Activated naive CD4-positive, alpha-beta T cell treated with anti-CD3 and anti-CD28 coated beads for 36 hours (primary cell): Measurements from ENCODE around the gene ABCB4. TPM values are rescaled to one million over a fixed set of nuclear protein-coding genes. Genes with fewer than 3 reads are reported as not detected.
A peak's percentile ranks its signal among the peaks of the same experiment; 100 is the strongest.

Experiments used
- CTCF ChIA-PET: fragments of 350-600 bp; sonication (Branson Sonifier 250); formaldehyde crosslinking; loops from one replicate; lab custom pipeline; 2021; ENCODE audit warnings: antibody characterized with exemption; lab: Charles Lee
- DNase-seq: peaks from one replicate; pipeline ENCODE4 v3.0.0-alpha.2; 2020
- H3K27ac Mint-ChIP-seq: one replicate; pipeline ENCODE4 v1.8.0; 2021; ENCODE audit warnings: mild to moderate bottlenecking, mixed read lengths
- H3K27me3 Mint-ChIP-seq: one replicate; pipeline ENCODE4 v1.8.0; 2021; ENCODE audit warnings: low read depth, mixed read lengths
- H3K36me3 Mint-ChIP-seq: one replicate; pipeline ENCODE4 v1.8.0; 2021; ENCODE audit warnings: low read depth, mixed read lengths
- H3K4me1 Mint-ChIP-seq: one replicate; pipeline ENCODE4 v1.8.0; 2021; ENCODE audit warnings: low read depth, mixed read lengths
- H3K4me3 Mint-ChIP-seq: one replicate; pipeline ENCODE4 v1.8.0; 2021; ENCODE audit warnings: mild to moderate bottlenecking, moderate library complexity, mixed read lengths
- H3K9me3 Mint-ChIP-seq: one replicate; pipeline ENCODE4 v1.8.0; 2021; ENCODE audit warnings: mixed read lengths
- intact Hi-C: fragments of 100-400 bp; cut with micrococcal nuclease; formaldehyde crosslinking; loops from one replicate; pipeline ENCODE4 v1.15.1; 2023
- total RNA-seq, 2 experiments: library from RNA; stranded (reverse); gene quantifications; one replicate each; pipeline ENCODE4 v1.2.3, GENCODE V29; 2021

Gene ABCB4
- not detected for total RNA-seq

DNA sequence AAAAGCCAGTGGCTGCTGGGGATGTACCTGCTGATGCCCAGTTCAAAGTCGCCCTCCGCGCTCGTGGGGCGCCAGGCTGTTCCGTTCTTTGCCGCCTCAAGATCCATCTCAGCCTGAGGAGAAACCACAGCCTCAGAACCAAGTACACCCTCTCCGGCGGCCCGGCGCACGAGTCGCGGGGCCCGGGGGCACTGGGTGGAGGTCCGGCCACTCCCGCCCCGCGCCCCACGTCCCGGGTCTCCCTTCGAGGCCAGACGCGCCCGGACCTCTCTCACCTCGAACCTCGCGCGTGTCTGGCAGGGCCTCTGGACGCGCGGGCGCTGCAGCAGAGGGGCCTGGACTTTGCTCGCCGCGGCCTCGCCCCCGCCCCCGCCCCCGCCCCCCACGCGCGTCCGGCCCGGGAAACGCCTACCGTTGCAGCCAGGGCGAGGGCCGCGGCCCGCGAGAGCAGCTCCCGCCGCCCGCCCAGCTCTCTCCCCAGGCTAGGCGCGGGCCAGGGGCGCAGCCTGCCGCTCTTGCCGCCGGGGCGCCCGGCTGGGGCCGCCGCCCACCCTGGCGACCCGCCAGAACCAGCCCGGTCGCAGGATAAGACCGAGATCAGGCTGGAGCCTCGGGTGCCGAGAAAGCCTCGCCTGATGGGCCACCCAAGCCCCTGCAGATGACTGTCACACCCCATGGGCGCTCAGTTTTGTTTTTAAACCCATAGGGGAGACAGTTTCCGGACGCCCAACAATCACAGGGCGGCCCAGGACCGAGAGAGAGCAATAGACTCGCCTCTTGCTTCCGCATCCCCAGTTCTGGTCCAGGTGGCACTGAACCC lies at the start of gene ABCB4:
TSS of gene ABCB4 (minus strand) at position 322 of the 820 bp plus-strand sequence. CDS start at position 107, 215 bp downstream.
- intact Hi-C loops: no loop called here
- Mint-ChIP-seq H3K4me3 (peak within 1 kb of the TSS; percentile 43), H3K27ac (no peak within 1 kb of the TSS), H3K27me3 (peaks cover 41% of the 10 kb centered on the region), H3K36me3 (no peaks in the 10 kb centered on the region), H3K4me1 (peaks cover 7% of the 10 kb centered on the region), H3K9me3 (no peaks in the 10 kb centered on the region)
- CTCF ChIA-PET: no interaction called here
- DNase-seq: peak; percentile 9

DNA sequence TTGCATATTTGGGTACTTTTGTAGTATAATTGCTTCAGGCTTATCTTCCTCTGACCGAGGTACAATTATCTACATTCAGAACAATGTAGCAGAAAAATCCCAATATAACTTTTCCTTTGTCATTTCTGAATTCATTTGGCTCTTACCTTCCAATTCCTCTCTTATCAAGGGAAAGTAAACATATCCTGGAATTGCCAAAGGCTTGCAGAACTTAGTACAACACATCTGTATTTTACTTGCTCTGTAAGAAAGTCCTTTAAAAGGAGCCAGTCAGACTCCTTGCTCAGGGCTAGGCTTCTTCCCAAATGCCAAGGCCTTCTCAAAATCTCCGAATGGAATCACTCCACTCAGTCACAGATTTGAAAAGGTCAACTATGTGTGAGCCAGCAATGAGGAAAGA lies 43.3 kb upstream of the ABCB4 start:
- H3K9me3 Mint-ChIP-seq: no peaks in the 10 kb centered on the region
- H3K4me1 Mint-ChIP-seq: no peaks in the 10 kb centered on the region
- no peak overlapping the region for H3K27ac Mint-ChIP-seq
- H3K36me3 Mint-ChIP-seq: peaks cover 3% of the 10 kb centered on the region
- H3K27me3 Mint-ChIP-seq: no peaks in the 10 kb centered on the region
- H3K4me3 Mint-ChIP-seq: no peak overlapping the region
- no peak for DNase-seq
- CTCF ChIA-PET: no interaction called here
- intact Hi-C loops: no loop called here

DNA sequence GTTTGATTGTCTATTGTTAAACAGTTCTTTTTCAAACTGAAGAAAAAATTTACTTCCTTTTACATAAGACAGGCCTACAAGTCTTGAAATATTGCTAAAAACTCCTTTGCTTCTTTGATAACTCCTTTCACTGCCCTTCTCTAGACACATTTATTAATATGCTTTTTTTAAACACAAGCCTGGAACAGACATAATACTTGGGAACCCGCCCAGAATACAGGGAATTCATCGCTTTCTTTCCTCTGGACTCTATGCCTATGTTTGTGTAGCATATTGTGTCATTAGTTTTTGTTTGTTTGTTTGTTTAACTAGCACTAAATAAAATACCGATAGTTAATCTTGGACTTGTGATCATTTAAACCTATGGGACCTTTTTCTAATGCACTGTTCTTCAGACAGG lies 42.4 kb upstream of the ABCB4 start:
- Mint-ChIP-seq H3K9me3 (no peaks in the 10 kb centered on the region), H3K4me3 (no peak overlapping the region), H3K4me1 (no peaks in the 10 kb centered on the region), H3K27me3 (no peaks in the 10 kb centered on the region), H3K27ac (no peak overlapping the region), H3K36me3 (peaks cover 3% of the 10 kb centered on the region)
- no peak for DNase-seq
- intact Hi-C loops: no loop called here
- CTCF ChIA-PET: no interaction called here

DNA sequence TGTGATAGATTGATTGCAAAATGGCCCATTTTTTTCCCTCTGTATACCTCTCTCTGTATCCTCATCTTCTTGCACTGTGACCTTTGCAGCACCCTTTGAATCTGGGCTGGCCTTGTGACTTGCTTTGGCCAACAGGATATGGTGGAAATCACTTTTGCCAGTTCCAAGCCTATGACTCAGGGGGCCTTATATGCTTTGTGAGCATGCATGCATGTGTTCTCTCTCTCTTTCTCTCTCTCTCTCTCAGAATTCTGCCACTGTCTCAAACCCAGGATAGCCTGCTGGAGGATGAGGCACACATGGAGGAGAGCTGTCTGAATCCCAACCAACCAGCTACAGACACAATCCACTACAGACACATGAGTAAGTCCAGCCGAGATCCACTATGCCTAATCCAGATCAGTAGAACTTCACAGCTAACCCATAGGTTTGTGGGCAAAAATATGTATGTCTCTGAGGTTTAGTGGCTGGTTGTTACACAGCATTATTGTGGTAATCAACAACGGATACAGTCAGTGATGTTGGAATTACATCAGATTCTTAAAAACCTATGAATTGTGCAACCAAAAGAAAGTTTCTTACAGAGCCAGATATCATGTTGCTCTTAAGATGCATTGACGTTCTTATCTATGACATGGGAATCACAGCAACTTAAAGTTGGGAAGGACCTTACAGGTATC lies 41.8 kb upstream of the ABCB4 start:
- no peak overlapping the region for H3K27ac Mint-ChIP-seq
- CTCF ChIA-PET: no interaction called here
- intact Hi-C loops: no loop called here

DNA sequence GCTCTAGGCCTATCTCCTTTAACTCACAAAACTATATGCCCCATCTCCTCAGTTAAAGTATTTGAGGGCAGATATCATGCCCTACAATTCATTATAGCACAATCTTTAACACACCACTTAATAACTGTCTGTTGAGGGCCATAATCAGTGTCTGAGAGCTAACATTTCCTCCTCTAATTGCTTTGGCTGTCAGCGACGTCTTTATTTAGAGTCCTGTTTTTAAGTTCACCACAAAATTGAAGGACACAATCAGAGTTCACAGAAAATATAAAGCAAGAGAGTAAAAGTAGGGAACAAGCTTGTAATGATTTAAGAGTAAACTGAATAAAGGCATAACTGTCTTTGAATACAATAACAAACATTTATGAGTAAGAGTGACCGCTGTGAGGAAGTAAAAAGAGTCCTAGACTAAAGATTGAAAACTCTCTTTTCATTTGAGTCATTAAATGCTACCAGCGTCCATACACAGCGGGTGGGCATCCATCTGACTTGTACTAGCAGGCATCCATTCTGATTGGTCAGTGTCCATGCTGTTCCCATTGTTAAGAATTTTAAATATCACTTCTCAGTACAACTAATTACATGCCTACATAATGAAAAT lies 38.4 kb upstream of the ABCB4 start:
- H3K9me3 Mint-ChIP-seq: no peaks in the 10 kb centered on the region
- intact Hi-C loops: no loop called here
- CTCF ChIA-PET: no interaction called here

More for the DNA sequence above, 41.8 kb upstream of the ABCB4 start:
- Mint-ChIP-seq H3K4me1 (no peaks in the 10 kb centered on the region), H3K9me3 (no peaks in the 10 kb centered on the region), H3K4me3 (no peak overlapping the region), H3K36me3 (peaks cover 3% of the 10 kb centered on the region), H3K27me3 (no peaks in the 10 kb centered on the region)
- DNase-seq: no peak

DNA sequence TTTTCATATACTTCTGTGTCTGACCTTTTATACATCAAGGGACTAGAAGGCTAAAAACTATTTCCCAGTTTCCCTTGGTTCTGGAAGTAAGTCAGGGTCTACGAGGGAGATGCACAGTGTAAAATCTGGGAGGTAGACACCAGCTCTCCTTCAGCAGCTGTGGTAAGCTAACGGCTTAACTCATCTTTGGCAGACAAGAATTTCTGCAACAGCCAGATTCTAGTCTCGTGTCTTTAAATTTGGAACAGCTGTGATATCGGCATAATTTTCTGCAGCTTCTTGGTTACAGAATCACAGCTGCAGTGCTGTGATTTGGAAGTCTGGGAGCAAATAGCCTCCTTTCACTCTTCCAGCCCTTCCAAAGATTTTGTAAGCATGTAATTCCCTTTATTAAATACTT lies 37.4 kb upstream of the ABCB4 start:
- peaks cover 3% of the 10 kb centered on the region for H3K36me3 Mint-ChIP-seq
- no peaks in the 10 kb centered on the region for H3K27me3 Mint-ChIP-seq
- H3K27ac Mint-ChIP-seq: no peak overlapping the region
- H3K4me1 Mint-ChIP-seq: no peaks in the 10 kb centered on the region
- no peak for DNase-seq
- CTCF ChIA-PET: no interaction called here
- no peak overlapping the region for H3K4me3 Mint-ChIP-seq
- intact Hi-C loops: no loop called here
- no peaks in the 10 kb centered on the region for H3K9me3 Mint-ChIP-seq

More for the DNA sequence above, 38.4 kb upstream of the ABCB4 start:
- no peak overlapping the region for H3K4me3 Mint-ChIP-seq
- no peak for DNase-seq
- H3K27me3 Mint-ChIP-seq: no peaks in the 10 kb centered on the region
- no peaks in the 10 kb centered on the region for H3K4me1 Mint-ChIP-seq
- H3K36me3 Mint-ChIP-seq: peaks cover 3% of the 10 kb centered on the region
- H3K27ac Mint-ChIP-seq: no peak overlapping the region

DNA sequence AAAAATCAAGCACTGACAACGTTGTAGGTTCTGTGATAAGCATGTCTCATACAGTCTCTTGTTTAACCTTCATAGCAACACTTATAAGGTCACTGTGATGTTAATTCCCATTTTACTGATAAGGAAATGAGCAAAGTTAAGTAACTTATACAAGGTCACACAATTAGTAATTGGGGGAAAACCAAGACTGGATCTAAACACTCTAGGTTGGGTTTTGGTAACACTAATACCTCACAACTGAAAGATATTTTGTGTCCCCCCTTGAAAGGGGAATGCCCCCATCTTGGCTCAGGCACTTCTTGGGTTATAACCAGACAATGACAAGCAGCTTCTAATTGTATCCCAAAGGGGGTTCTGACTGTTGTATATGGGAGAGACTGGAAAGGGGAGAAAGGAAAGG lies 36.0 kb upstream of the ABCB4 start:
- peaks cover 3% of the 10 kb centered on the region for H3K36me3 Mint-ChIP-seq
- CTCF ChIA-PET: interaction anchor here (0.7 kb wide), 1 partner anchor 307 kb away, joined by 3 read pairs; no protein-coding TSS in a partner anchor
- no peak overlapping the region for H3K4me3 Mint-ChIP-seq
- no peaks in the 10 kb centered on the region for H3K4me1 Mint-ChIP-seq
- no peak for DNase-seq
- no peak overlapping the region for H3K27ac Mint-ChIP-seq
- intact Hi-C loops: no loop called here
- no peaks in the 10 kb centered on the region for H3K27me3 Mint-ChIP-seq
- H3K9me3 Mint-ChIP-seq: no peaks in the 10 kb centered on the region

DNA sequence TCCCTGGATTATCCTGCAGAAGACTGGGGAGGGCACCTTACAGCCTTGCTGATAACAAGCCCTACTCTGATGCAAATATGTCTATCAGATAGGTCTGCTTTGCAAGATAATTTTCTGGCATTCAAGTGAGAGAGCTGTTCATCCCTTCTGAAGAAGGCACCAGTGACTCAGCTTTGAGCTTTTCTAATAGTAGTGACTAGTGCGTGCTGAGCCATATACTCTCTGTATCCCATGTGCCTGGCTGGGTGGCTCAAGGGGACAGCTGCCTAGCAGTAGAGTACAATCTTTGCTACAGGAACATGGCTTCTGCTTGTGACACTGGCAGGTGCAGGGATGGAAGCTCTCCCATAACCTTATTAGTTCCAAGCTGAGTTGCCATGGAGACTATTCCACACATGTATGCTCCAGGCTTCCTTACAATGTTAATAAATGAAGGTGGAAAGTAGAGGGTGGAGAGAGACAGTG lies 35.0 kb upstream of the ABCB4 start:
- no peak overlapping the region for H3K27ac Mint-ChIP-seq
- no peak overlapping the region for H3K4me3 Mint-ChIP-seq
- no peaks in the 10 kb centered on the region for H3K4me1 Mint-ChIP-seq
- DNase-seq: no peak
- CTCF ChIA-PET: no interaction called here
- H3K27me3 Mint-ChIP-seq: no peaks in the 10 kb centered on the region
- peaks cover 3% of the 10 kb centered on the region for H3K36me3 Mint-ChIP-seq
- intact Hi-C loops: no loop called here
- no peaks in the 10 kb centered on the region for H3K9me3 Mint-ChIP-seq

DNA sequence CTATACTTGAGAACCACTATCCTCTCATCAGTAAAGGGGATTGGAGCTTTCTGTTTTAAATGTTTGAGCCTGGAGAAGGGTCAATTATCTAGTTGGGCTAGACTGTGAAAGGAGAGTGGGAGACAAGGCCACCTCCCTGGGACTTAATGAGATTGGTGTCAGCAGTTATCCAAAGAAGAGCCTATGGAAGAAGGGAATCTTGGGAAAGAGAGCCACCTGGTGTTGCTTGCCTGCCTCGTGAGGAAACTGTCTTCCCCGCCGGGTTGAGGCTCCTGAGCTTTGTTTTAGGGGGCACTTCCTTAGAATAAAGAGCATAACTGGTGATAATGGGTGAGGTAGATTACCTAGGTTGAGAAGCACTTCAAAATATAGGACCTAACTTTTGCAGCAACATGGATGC lies 32.0 kb upstream of the ABCB4 start:
- Mint-ChIP-seq H3K36me3 (no peaks in the 10 kb centered on the region), H3K9me3 (no peaks in the 10 kb centered on the region), H3K4me3 (no peak overlapping the region), H3K4me1 (no peaks in the 10 kb centered on the region), H3K27me3 (no peaks in the 10 kb centered on the region), H3K27ac (no peak overlapping the region)
- CTCF ChIA-PET: interaction anchor here (0.6 kb wide), 1 partner anchor 45 kb away, joined by 3 read pairs; no protein-coding TSS in a partner anchor
- intact Hi-C loops: loop anchor here (5.0 kb wide), 3 partner anchors 290 to 710 kb away; no protein-coding TSS in a partner anchor
- DNase-seq: no peak

DNA sequence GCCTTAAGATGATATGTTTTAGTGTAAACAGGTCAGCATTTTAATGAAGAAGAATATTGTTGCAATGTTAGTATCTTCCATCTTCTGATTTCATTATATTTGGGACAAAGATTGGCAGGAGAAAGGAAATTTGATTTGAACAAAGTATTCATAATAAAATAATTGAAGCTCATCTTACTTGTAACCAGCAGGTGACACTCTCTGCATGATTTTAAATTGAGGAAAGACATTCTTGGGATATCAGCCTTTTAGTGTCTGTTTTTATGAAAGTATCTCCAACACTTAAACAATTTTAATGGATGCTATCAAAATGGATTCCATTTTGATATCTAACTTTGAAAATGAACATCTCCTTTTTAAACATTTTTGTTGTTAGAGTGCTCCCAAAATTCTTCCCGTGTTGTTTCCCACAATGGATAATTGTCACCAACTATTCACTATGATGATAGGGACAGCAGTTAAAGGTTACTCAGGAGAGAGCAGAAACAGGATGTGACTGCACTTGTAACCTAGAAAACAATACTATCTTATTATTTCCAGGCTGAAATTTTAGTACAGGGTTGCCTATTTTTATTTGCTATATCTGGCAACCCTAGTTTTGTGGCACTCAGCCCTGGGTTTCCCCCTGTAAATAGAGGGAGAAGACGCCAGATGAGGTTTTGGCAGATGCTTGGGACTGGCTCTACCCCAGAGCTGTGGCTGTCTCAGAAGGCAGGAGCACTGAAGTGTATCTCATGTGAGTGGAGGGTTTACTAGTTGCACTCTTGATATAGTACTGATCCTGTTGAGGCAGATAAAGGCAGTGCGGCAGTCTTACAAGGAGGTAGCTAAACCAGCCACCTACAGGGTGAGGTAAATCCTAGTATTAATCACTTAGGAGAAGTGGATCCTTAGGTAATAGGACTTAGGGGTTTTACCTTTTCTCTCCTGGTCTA lies 31.0 kb upstream of the ABCB4 start:
- no peaks in the 10 kb centered on the region for H3K9me3 Mint-ChIP-seq
- H3K27ac Mint-ChIP-seq: no peak overlapping the region
- no peak overlapping the region for H3K4me3 Mint-ChIP-seq
- H3K36me3 Mint-ChIP-seq: no peaks in the 10 kb centered on the region
- H3K4me1 Mint-ChIP-seq: no peaks in the 10 kb centered on the region
- no peak for DNase-seq
- intact Hi-C loops: loop anchor here (1.0 to 5.0 kb wide), 7 partner anchors 95 to 711 kb away; no protein-coding TSS in a partner anchor
- CTCF ChIA-PET: interaction anchor here (0.5 to 1.4 kb wide), 5 partner anchors 9 to 854 kb away, joined by 3 to 4 read pairs (median 3); no protein-coding TSS in a partner anchor
- H3K27me3 Mint-ChIP-seq: no peaks in the 10 kb centered on the region

DNA sequence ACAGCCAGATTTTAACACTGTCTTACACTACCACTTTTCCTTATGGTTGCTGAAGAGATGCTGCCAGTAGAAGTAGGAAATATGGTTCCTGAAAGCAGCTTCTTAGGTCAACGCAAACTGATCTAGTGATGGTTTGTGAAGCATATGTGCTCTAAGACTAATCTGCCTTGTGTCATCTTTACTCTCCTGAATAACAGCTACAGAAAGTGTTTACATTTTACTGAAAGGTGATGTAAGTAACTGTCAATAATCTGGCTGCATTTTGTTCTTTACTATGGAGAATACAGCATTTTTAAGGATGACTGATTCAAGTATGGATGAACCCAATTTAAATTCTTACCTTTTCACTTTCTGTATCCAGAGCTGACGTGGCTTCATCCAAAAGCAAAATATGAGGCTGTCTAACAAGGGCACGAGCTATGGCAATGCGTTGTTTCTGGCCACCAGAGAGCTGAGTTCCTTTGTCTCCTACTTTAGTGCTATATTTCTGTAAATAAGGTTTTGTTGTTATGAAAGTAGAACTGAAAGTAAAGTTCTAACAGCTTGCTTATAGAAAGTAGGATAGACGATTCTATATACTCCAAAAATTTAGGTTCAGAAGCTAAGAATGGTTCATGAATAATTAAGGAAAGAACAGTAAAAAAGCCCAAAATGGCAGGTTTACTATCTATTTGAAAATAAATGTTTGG lies 30.2 kb upstream of the ABCB4 start:
- CTCF ChIA-PET: interaction anchor here (0.5 to 1.4 kb wide), 5 partner anchors 9 to 855 kb away, joined by 3 to 4 read pairs (median 3); no protein-coding TSS in a partner anchor
- Mint-ChIP-seq H3K36me3 (no peaks in the 10 kb centered on the region), H3K27ac (no peak overlapping the region)

More for the DNA sequence above, 30.2 kb upstream of the ABCB4 start:
- no peaks in the 10 kb centered on the region for H3K4me1 Mint-ChIP-seq
- H3K27me3 Mint-ChIP-seq: no peaks in the 10 kb centered on the region
- intact Hi-C loops: loop anchor here (1.0 to 5.0 kb wide), 7 partner anchors 96 to 712 kb away; no protein-coding TSS in a partner anchor
- no peak for DNase-seq
- no peak overlapping the region for H3K4me3 Mint-ChIP-seq
- no peaks in the 10 kb centered on the region for H3K9me3 Mint-ChIP-seq
